ENCODE data around the gene CASD1.

DNA sequence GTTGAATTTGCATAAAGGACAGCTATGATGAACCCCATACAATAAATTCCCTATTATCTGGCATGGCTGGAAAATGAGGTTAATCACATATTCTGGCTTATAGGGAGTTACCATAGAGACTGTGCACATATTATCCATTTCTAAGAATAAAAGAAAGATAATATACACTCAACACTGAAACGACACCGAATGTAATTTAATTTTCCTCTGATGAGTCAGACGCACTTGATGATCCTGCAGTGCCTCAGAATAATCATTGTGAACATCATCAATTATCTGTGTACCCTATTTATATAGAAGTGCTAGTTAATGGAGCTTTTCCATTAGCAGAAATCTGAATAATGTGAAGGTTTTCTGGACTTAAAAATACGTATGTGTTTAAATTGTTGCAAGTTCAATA, 86.1 kb downstream of the CASD1 start:
- TF ChIP-seq, protein P1, sequence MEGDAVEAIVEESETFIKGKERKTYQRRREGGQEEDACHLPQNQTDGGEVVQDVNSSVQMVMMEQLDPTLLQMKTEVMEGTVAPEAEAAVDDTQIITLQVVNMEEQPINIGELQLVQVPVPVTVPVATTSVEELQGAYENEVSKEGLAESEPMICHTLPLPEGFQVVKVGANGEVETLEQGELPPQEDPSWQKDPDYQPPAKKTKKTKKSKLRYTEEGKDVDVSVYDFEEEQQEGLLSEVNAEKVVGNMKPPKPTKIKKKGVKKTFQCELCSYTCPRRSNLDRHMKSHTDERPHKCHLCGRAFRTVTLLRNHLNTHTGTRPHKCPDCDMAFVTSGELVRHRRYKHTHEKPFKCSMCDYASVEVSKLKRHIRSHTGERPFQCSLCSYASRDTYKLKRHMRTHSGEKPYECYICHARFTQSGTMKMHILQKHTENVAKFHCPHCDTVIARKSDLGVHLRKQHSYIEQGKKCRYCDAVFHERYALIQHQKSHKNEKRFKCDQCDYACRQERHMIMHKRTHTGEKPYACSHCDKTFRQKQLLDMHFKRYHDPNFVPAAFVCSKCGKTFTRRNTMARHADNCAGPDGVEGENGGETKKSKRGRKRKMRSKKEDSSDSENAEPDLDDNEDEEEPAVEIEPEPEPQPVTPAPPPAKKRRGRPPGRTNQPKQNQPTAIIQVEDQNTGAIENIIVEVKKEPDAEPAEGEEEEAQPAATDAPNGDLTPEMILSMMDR (conservative IDR thresholded peaks at IDR 0.05) = no peak
- TF ChIP-seq EZH2 (IDR thresholded peaks at IDR 0.05; ENCODE audit: low read depth) = no peak

Data from PC-9 (cell line).